HepG2 (cell line): ENCODE data around the gene CDHR5. TPM values are rescaled to one million over a fixed set of nuclear protein-coding genes. Genes with fewer than 3 reads are reported as not detected.
A peak's percentile ranks its signal among the peaks of the same experiment; 100 is the strongest.

ENCODE experiments used
- CENPT ChIP-seq: sonication (generic); formaldehyde crosslinking; IDR thresholded peaks from 2 replicates; pipeline ENCODE4 v1.8.0; 2022; ENCODE audit warnings: low read depth, mild to moderate bottlenecking, moderate library complexity, missing genetic modification reagents
- HNF4G ChIP-seq, 2 experiments: sonication (generic) in 1 of 2; formaldehyde crosslinking in 1 of 2; IDR thresholded peaks; 2 replicates each; pipeline versions ENCODE4 v1.4.0 to v1.6.1; 2011 to 2020; ENCODE audit warnings: borderline replicate concordance in 2 of 2, low read depth in 2 of 2, mild to moderate bottlenecking in 2 of 2, low read length in 1 of 2, missing genetic modification reagents in 1 of 2, moderate library complexity in 1 of 2
- KMT2B ChIP-seq: IDR thresholded peaks from 2 replicates; pipeline ENCODE4 v1.6.1; 2016; ENCODE audit warnings: missing genetic modification reagents, missing compliant biosample characterization
- MIER2 ChIP-seq: IDR thresholded peaks from 2 replicates; pipeline ENCODE4 v1.6.1; 2016; ENCODE audit warnings: missing biosample characterization, missing genetic modification reagents
- NAIF1 ChIP-seq: sonication (generic); formaldehyde crosslinking; IDR thresholded peaks from 2 replicates; pipeline ENCODE4 v1.5.0; 2020; ENCODE audit warnings: mild to moderate bottlenecking, missing genetic modification reagents, borderline replicate concordance
- NCOR1 ChIP-seq: fragments of 200-600 bp; sonication (generic); IDR thresholded peaks from 2 replicates; pipeline ENCODE4 v1.7.0; 2017; ENCODE audit warnings: antibody characterized with exemption, low read length, borderline replicate concordance
- NR2F1 ChIP-seq, 2 experiments: fragments of 450-650 bp in 1 of 2; formaldehyde crosslinking in 1 of 2; IDR thresholded peaks; 2 replicates each; pipeline versions ENCODE4 v1.5.0 to v1.6.1; 2016 to 2020; ENCODE audit warnings: mild to moderate bottlenecking in 1 of 2, missing compliant biosample characterization in 1 of 2, missing genetic modification reagents in 1 of 2, moderate library complexity in 1 of 2
- PATZ1 ChIP-seq: sonication (generic); formaldehyde crosslinking; IDR thresholded peaks from 2 replicates; pipeline ENCODE4 v1.4.0; 2020; ENCODE audit warnings: missing genetic modification reagents
- PAXIP1 ChIP-seq: sonication (generic); formaldehyde crosslinking; conservative IDR thresholded peaks from 2 replicates; pipeline ENCODE4 v1.4.0; 2020; ENCODE audit warnings: mild to moderate bottlenecking, missing genetic modification reagents, moderate library complexity
- RBM22 ChIP-seq: fragments of 200-400 bp; formaldehyde crosslinking; optimal IDR thresholded peaks from 2 replicates; pipeline ENCODE3; 2017; ENCODE audit warnings: mild to moderate bottlenecking, low read length, moderate library complexity
- REXO4 ChIP-seq: sonication (generic); formaldehyde crosslinking; IDR thresholded peaks from 2 replicates; pipeline ENCODE4 v1.8.0; 2022; ENCODE audit warnings: missing genetic modification reagents, mild to moderate bottlenecking, borderline replicate concordance
- TCF7L2 ChIP-seq: IDR thresholded peaks from 2 replicates; pipeline ENCODE4 v1.6.1; 2011; ENCODE audit warnings: mild to moderate bottlenecking, low read depth, low read length, moderate library complexity
- THAP11 ChIP-seq: IDR thresholded peaks from 2 replicates; pipeline ENCODE4 v1.6.1; 2016; ENCODE audit warnings: missing biosample characterization, missing genetic modification reagents
- XRCC5 ChIP-seq: fragments of 200-400 bp; formaldehyde crosslinking; optimal IDR thresholded peaks from 2 replicates; pipeline ENCODE3; 2017; ENCODE audit warnings: mild to moderate bottlenecking, low read length
- YEATS4 ChIP-seq: sonication (generic); formaldehyde crosslinking; IDR thresholded peaks from 2 replicates; pipeline ENCODE4 v1.4.0; 2020; ENCODE audit warnings: missing genetic modification reagents, borderline replicate concordance
- ZBED4 ChIP-seq: sonication (generic); formaldehyde crosslinking; IDR thresholded peaks from 2 replicates; pipeline ENCODE4 v1.4.0; 2020; ENCODE audit warnings: missing genetic modification reagents, borderline replicate concordance
- ZBTB38 ChIP-seq: sonication (generic); formaldehyde crosslinking; IDR thresholded peaks from 2 replicates; pipeline ENCODE4 v1.5.1; 2020; ENCODE audit warnings: mild to moderate bottlenecking, missing genetic modification reagents
- ZNF136 ChIP-seq: sonication (generic); formaldehyde crosslinking; IDR thresholded peaks from 2 replicates; pipeline ENCODE4 v1.8.1; 2022; ENCODE audit warnings: low read depth, mild to moderate bottlenecking, moderate library complexity, missing genetic modification reagents
- ZNF251 ChIP-seq: sonication (generic); formaldehyde crosslinking; IDR thresholded peaks from 2 replicates; pipeline ENCODE4 v1.9.0; 2021; ENCODE audit warnings: mild to moderate bottlenecking, missing genetic modification reagents
- ZNF263 ChIP-seq: sonication (generic); formaldehyde crosslinking; IDR thresholded peaks from 2 replicates; pipeline ENCODE4 v1.4.0; 2020; ENCODE audit warnings: missing genetic modification reagents
- ZNF484 ChIP-seq: sonication (generic); formaldehyde crosslinking; IDR thresholded peaks from 2 replicates; pipeline ENCODE4 v1.5.1; 2020; ENCODE audit warnings: mild to moderate bottlenecking, low read depth, missing genetic modification reagents, borderline replicate concordance
- polyA plus RNA-seq, 8 experiments: library from polyadenylated mRNA; depleted of rRNA in 3 of 8; stranded (reverse) in 7 of 8; unstranded in 1 of 8; fragments of >200 nt; fragmentation: Illumina TruSeq in 4 of 8; extraction: Trizol in 4 of 8; gene quantifications; 2 replicates each; pipeline versions ENCODE4 v1.2.1 to v1.2.3, GENCODE V29; 2011 to 2016; ENCODE audit warnings: low read depth in 4 of 8, missing spikeins in 1 of 8, mixed read lengths in 1 of 8; ENCODE audit not compliant: insufficient read depth in 1 of 8
- total RNA-seq, 5 experiments: library from RNA; depleted of rRNA; stranded (reverse); fragments of >200 nt; fragmentation: Illumina TruSeq; extraction: Trizol; gene quantifications; 2 replicates each; pipeline ENCODE4 v1.2.3, GENCODE V29; 2016; ENCODE audit warnings: low read depth in 1 of 5

Gene CDHR5
- total and polyA plus RNA-seq, 2 of the 13 experiments (the other 11 are each of a cell fraction or from before 2014, with no cell fraction given), result 0.46 to 0.71 TPM

- TF ChIP-seq HNF4G (IDR thresholded peaks at IDR 0.05; ENCODE audit: borderline replicate concordance, low read depth, low read length) (peak; percentile 91), HNF4G (CRISPR knock-in tag; IDR thresholded peaks at IDR 0.05; ENCODE audit: borderline replicate concordance, low read depth) (peak; percentile 74; the same call in 1 of the 2 replicates), CENPT (no peak), NR2F1 (CRISPR knock-in tag; IDR thresholded peaks at IDR 0.05) (peak; percentile 67 to 70), XRCC5 (peak; percentile 71), REXO4 (no peak), THAP11 (peak; percentile 72; the same call in 1 of the 2 replicates), RBM22 (peak; percentile 72), MIER2 (no peak; the same call in 1 of the 2 replicates), PATZ1 (peak; percentile 85), ZNF136 (CRISPR knock-in tag) (no peak), NCOR1 (peak; percentile 66; the same call in 1 of the 2 replicates), ZNF263 (CRISPR knock-in tag) (peak; percentile 76), PAXIP1 (CRISPR knock-in tag) (peak; percentile 82), TCF7L2 (no peak), YEATS4 (CRISPR knock-in tag) (peak; percentile 66; the same call in 1 of the 2 replicates), ZBTB38 (CRISPR knock-in tag) (0 out of 2 replicates have a peak, but pooled peaks have one; percentile 57), ZNF484 (no peak), ZBED4 (peak; percentile 88; the same call in 1 of the 2 replicates), ZNF251 (CRISPR knock-in tag) (no peak), KMT2B (CRISPR knock-in tag) (peak; percentile 32; the same call in 1 of the 2 replicates), NAIF1 (no peak)
Measured at GRCh38 chr11:587978-588380, 36.8 kb downstream of the CDHR5 start (continued).
